GM12801 (cell line): ENCODE results near the gene CEP104.

Experiments
- CTCF ChIP-seq: IDR thresholded peaks from one replicate; pipeline ENCODE4 v1.5.1; 2011; ENCODE audit warnings: control low read depth; ENCODE audit not compliant: insufficient read length; ENCODE audit errors: extremely low read depth

CEP104 gene

GRCh38 chr1:3836421-3836820 is 20.6 kb downstream of the CEP104 start:
- TF ChIP-seq CTCF = no peak

GRCh38 chr1:3834701-3835100 is 22.3 kb downstream of the CEP104 start:
- no peak for TF ChIP-seq CTCF

- TF ChIP-seq CTCF = no peak
Measured at GRCh38 chr1:3831689-3832088, 25.3 kb downstream of the CEP104 start.

DNA sequence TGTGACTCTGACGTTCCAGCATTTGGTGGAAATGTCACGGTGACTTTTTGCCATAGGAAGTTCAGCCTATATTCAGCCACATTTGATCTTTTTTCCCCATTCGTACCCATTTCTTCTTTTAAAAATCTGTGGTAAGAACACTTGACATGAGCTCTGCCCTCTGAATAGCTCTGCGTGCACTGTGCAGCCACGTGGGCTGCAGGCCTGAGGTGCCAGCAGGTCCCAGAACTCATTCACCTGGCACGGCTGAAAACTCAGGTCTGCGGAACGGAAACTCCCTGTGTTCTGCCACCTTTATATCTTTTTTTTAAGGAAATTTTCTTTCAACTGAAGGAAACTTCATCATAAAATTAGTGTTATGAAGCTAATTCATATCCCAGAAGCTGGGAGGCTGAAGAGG is 28.6 kb downstream of the CEP104 start:
- no peak for TF ChIP-seq CTCF

DNA sequence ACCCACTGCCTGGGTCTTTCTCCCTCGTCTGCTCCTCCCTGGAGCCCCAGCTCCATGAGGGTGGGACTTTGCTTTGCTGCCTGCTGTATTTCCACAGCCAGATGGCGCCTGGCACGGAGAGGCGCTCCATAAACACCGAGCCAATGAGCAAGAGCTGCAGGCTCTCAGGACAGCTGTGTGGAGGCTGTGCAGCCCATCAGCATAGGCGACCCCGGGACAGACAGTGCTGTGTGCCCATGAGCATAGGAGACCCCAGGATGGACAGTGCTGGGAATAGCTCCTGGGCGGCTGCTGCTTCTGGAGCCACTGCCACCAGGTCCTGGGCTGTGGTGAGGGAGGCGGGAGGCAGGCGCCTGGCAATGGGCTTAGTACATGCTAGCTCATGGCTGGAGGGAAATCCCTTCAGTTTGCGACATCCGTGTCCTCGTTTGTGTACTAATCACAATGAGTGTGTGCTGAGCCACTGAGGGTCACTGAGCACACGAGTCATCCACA is 29.2 kb downstream of the CEP104 start:
- TF ChIP-seq CTCF = no peak

DNA sequence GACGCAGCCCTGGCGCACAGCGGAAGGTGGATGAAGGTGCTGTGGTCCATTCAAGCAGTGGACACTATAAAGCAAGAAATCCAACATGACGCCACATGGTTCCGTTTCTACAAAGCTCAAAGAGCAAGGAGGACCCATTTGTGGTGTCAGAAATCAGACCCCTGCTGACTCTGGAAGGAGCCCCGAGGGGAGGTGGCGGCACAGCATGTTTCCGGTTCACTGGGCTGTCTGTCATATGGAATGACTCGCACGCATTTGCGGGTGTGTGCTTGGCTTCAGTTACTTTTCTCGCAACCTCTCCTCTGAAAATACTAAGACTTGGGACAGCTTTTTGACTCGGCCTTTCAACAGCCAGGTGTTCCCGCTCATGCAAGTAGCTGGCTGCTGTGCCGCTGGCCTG is 31.7 kb downstream of the CEP104 start:
- no peak for TF ChIP-seq CTCF

GRCh38 chr1:3824650-3825049 is 32.4 kb downstream of the CEP104 start:
- TF ChIP-seq CTCF = no peak

DNA sequence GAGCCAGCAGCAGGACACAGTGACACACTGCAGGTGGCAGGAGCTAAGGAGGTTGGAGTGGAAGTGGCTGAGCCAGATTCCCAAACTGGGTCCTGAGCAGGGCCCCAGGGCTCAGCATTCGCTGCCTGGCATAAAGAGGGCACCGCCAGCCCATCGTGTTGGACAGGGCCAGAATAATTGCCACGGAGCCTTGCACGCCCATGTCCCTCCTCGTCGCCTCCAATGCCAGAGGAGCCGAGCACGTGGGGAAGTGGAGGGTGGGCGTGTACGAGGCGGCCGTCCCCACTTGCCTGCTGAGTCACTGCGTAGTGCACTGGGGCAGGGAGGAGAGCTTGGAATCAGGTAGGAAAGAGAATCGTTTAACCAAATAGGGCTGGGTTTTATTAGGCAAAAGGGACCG is 34.6 kb downstream of the CEP104 start:
- TF ChIP-seq CTCF = no peak
